ENCODE measurements around the gene MORN4.

DNA sequence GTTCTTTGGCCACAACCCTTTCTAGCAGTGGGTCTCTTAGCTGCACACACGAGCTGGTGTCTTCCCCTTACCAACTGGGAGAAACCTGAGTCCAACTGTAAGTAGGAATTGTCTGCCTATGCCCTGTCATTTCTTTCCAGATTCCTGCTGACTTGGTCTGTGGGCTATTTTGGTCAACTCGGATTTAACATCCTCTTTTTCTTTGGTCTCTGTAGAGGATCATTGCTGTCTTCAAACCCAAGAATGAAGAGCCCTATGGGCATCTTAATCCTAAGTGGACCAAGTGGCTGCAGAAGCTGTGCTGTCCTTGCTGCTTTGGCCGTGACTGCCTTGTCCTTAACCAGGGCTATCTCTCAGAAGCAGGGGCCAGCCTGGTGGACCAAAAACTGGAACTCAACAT, 17.4 kb upstream of the MORN4 start:
- no peak for TF ChIP-seq POLR2A (IDR thresholded peaks at IDR 0.05; ENCODE audit: low read depth, low read length)
- no peak for TF ChIP-seq TAF1 (IDR thresholded peaks at IDR 0.05; ENCODE audit: low read depth, low read length)
